CD4-positive, alpha-beta memory T cell (primary cell): ENCODE measurements around the gene SUMF1. TPM values are rescaled to one million over a fixed set of nuclear protein-coding genes. Genes with fewer than 3 reads are reported as not detected.

Experiments used
- CTCF ChIA-PET: fragments of 350-600 bp; sonication (Branson Sonifier 250); formaldehyde crosslinking; loops from one replicate; lab custom pipeline; 2021; ENCODE audit warnings: inconsistent platforms; ENCODE audit not compliant: partially characterized antibody; lab: Charles Lee
- POLR2A ChIA-PET: fragments of 350-600 bp; sonication (Branson Sonifier 250); formaldehyde crosslinking; loops from one replicate; lab custom pipeline; 2021; ENCODE audit not compliant: partially characterized antibody; lab: Charles Lee
- DNase-seq, 5 donors: peaks; one replicate each; pipeline versions ENCODE4 v3.0.0 to v3.0.0-alpha.2; 2020 to 2022; ENCODE audit warnings: mixed read lengths in 1 of 5
- H3K27ac ChIP-seq: one replicate; pipeline ENCODE4 v1.7.0; 2013; ENCODE audit warnings: low read depth, low read length
- H3K27me3 ChIP-seq: 2 replicates; pipeline ENCODE4 v1.7.0; 2013; ENCODE audit warnings: mild to moderate bottlenecking, low read length, moderate library complexity; ENCODE audit not compliant: insufficient read depth
- H3K36me3 ChIP-seq: 2 replicates; pipeline ENCODE4 v1.7.0; 2013; ENCODE audit warnings: mild to moderate bottlenecking, low read length, moderate library complexity; ENCODE audit not compliant: insufficient read depth
- H3K4me1 ChIP-seq: 2 replicates; pipeline ENCODE4 v1.7.0; 2013; ENCODE audit warnings: mild to moderate bottlenecking, low read length, moderate library complexity; ENCODE audit not compliant: insufficient read depth
- H3K4me3 ChIP-seq, 2 donors: one replicate each; pipeline ENCODE4 v1.7.0; 2013; ENCODE audit warnings: low read length in 2 of 2, mild to moderate bottlenecking in 1 of 2
- H3K9me3 ChIP-seq, 2 donors: one replicate each; pipeline ENCODE4 v1.7.0; 2013; ENCODE audit warnings: low read length in 2 of 2, control low read depth in 1 of 2; ENCODE audit not compliant: control insufficient read depth in 1 of 2
- H3K27ac Mint-ChIP-seq, 7 donors: one replicate each; pipeline ENCODE4 v1.8.0; 2020 to 2021; ENCODE audit warnings: mixed read lengths in 7 of 7, mild to moderate bottlenecking in 6 of 7, inconsistent platforms in 3 of 7, moderate library complexity in 3 of 7
- H3K27me3 Mint-ChIP-seq, 2 donors: one replicate each; pipeline ENCODE4 v1.8.0; 2020 to 2021; ENCODE audit warnings: mixed read lengths in 2 of 2
- H3K36me3 Mint-ChIP-seq, 2 donors: one replicate each; pipeline ENCODE4 v1.8.0; 2020 to 2021; ENCODE audit warnings: mixed read lengths in 2 of 2, inconsistent platforms in 1 of 2, mild to moderate bottlenecking in 1 of 2
- H3K4me1 Mint-ChIP-seq, 4 donors: one replicate each; pipeline ENCODE4 v1.8.0; 2020 to 2021; ENCODE audit warnings: mixed read lengths in 4 of 4, mild to moderate bottlenecking in 1 of 4
- H3K4me3 Mint-ChIP-seq, 8 donors: one replicate each; pipeline ENCODE4 v1.8.0; 2020 to 2021; ENCODE audit warnings: mixed read lengths in 8 of 8, mild to moderate bottlenecking in 7 of 8, moderate library complexity in 6 of 8, inconsistent platforms in 3 of 8
- H3K9me3 Mint-ChIP-seq, 8 donors: one replicate each; pipeline ENCODE4 v1.8.0; 2020 to 2021; ENCODE audit warnings: mixed read lengths in 8 of 8, mild to moderate bottlenecking in 5 of 8, inconsistent platforms in 3 of 8, moderate library complexity in 1 of 8
- intact Hi-C: fragments of 100-400 bp; cut with micrococcal nuclease; formaldehyde crosslinking; loops from one replicate; pipeline ENCODE4 v1.15.1; 2023
- polyA plus RNA-seq, 2 donors: library from polyadenylated mRNA; unstranded; fragments of 300-500 nt; fragmentation: Illumina TruSeq; gene quantifications; one replicate each; pipeline ENCODE4 v1.2.3, GENCODE V29; 2021
- total RNA-seq, 2 experiments: library from RNA; stranded (reverse); gene quantifications; one replicate each; pipeline ENCODE4 v1.2.3, GENCODE V29; 2021

SUMF1 gene
- total and polyA plus RNA-seq, 4 experiments from 2014 or later: 13.9 to 38.3 (median 22.3) TPM

- no peak overlapping the region for H3K4me3 Mint-ChIP-seq
- peaks cover 0 to 4% (median 0%) of the 10 kb centered on the region in 4 donors for H3K4me1 Mint-ChIP-seq
- CTCF ChIA-PET: interaction anchor here (1.2 kb wide), 1 partner anchor 262 kb away, joined by 3 read pairs; no protein-coding TSS in a partner anchor
- no peaks in the 10 kb centered on the region for H3K27me3 ChIP-seq
- H3K9me3 ChIP-seq: no peaks in the 10 kb centered on the region
- no peak overlapping the region for H3K4me3 ChIP-seq
- peaks cover 21% of the 10 kb centered on the region for H3K36me3 ChIP-seq
- intact Hi-C loops: loop anchor here (5.0 kb wide), 1 partner anchor 43 kb away; the partner anchor contains the start of gene ITPR1
- H3K9me3 Mint-ChIP-seq: no peaks in the 10 kb centered on the region
- no peak overlapping the region for H3K27ac ChIP-seq
- H3K4me1 ChIP-seq: no peaks in the 10 kb centered on the region
- POLR2A ChIA-PET: no interaction called here
- H3K36me3 Mint-ChIP-seq: peaks cover 58 to 59% of the 10 kb centered on the region in 2 donors
- no peak overlapping the region for H3K27ac Mint-ChIP-seq
- H3K27me3 Mint-ChIP-seq: no peaks in the 10 kb centered on the region
- no peak for DNase-seq
Observed at GRCh38 chr3:4449043-4449805, 17.8 kb downstream of the SUMF1 start.

GRCh38 chr3:4448187-4448586 is 18.9 kb downstream of the SUMF1 start:
- Histone ChIP-seq H3K27me3 (no peaks in the 10 kb centered on the region), H3K9me3 (no peaks in the 10 kb centered on the region), H3K4me1 (no peaks in the 10 kb centered on the region), H3K36me3 (peaks cover 21% of the 10 kb centered on the region), H3K27ac (no peak overlapping the region), H3K4me3 (no peak overlapping the region)
- H3K4me1 Mint-ChIP-seq: peaks cover 0 to 4% (median 0%) of the 10 kb centered on the region in 4 donors
- peak overlapping the region in 1 of 7 donors; percentile 63 for H3K27ac Mint-ChIP-seq
- intact Hi-C loops: loop anchor here (5.0 kb wide), 1 partner anchor 44 kb away; the partner anchor contains the start of gene ITPR1
- peaks cover 64% of the 10 kb centered on the region in 2 donors for H3K36me3 Mint-ChIP-seq
- H3K4me3 Mint-ChIP-seq: no peak overlapping the region
- CTCF ChIA-PET: interaction anchor here (0.8 to 1.2 kb wide), 2 partner anchors 185 to 263 kb away, joined by 3 to 4 read pairs; no protein-coding TSS in a partner anchor
- no peaks in the 10 kb centered on the region for H3K27me3 Mint-ChIP-seq
- H3K9me3 Mint-ChIP-seq: no peaks in the 10 kb centered on the region
- POLR2A ChIA-PET: no interaction called here
- no peak for DNase-seq

GRCh38 chr3:4447295-4447999 is 19.6 kb downstream of the SUMF1 start:
- Mint-ChIP-seq H3K4me1 (peaks cover 0 to 1% (median 0%) of the 10 kb centered on the region in 4 donors), H3K9me3 (no peaks in the 10 kb centered on the region), H3K27ac (no peak overlapping the region), H3K4me3 (no peak overlapping the region), H3K27me3 (no peaks in the 10 kb centered on the region), H3K36me3 (peaks cover 63 to 64% of the 10 kb centered on the region in 2 donors)
- H3K27me3 ChIP-seq: no peaks in the 10 kb centered on the region
- H3K36me3 ChIP-seq: peaks cover 21% of the 10 kb centered on the region
- ChIA-PET CTCF (no interaction called here), POLR2A (interaction anchor here (0.9 kb wide), 1 partner anchor 20 kb away, joined by 3 read pairs; the partner anchor contains the start of gene SUMF1)
- H3K4me1 ChIP-seq: no peaks in the 10 kb centered on the region
- DNase-seq: no peak
- intact Hi-C loops: loop anchor here (5.0 kb wide), 1 partner anchor 45 kb away; the partner anchor contains the start of gene ITPR1
- H3K27ac ChIP-seq: no peak overlapping the region
- H3K9me3 ChIP-seq: no peaks in the 10 kb centered on the region
- H3K4me3 ChIP-seq: no peak overlapping the region

- Histone ChIP-seq H3K36me3 (peaks cover 4% of the 10 kb centered on the region), H3K4me1 (no peaks in the 10 kb centered on the region), H3K9me3 (no peaks in the 10 kb centered on the region), H3K4me3 (no peak overlapping the region), H3K27ac (no peak overlapping the region), H3K27me3 (no peaks in the 10 kb centered on the region)
- Mint-ChIP-seq H3K9me3 (no peaks in the 10 kb centered on the region), H3K27me3 (no peaks in the 10 kb centered on the region), H3K4me3 (no peak overlapping the region), H3K36me3 (peaks cover 36 to 40% of the 10 kb centered on the region in 2 donors), H3K27ac (peak overlapping the region in 1 of 7 donors; percentile 9), H3K4me1 (peaks cover 0 to 5% (median under 1%) of the 10 kb centered on the region in 4 donors)
- POLR2A ChIA-PET: no interaction called here
- intact Hi-C loops: no loop called here
- CTCF ChIA-PET: interaction anchor here (1.1 kb wide), 1 partner anchor 89 kb away, joined by 3 read pairs; no protein-coding TSS in a partner anchor
- no peak for DNase-seq
Observed at GRCh38 chr3:4440951-4441350, 26.1 kb downstream of the SUMF1 start.

DNA sequence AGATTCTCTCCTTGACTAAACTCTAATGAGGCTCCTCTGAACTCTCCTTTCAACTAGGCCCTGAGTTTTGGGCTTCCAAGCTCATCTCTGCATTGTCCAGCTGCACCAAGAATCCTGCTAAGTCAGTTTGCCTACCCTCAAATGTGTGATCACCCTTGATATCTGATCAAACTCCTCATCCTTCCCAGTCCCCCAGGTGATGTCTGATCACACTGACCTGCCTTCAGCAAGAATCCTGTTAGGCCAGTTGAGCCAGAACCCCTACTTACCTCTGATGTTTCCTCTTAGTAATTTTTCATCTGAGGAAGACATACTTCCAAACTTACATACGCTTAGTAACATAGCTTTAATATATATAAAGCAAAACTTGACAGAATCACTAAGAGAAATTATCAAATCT is 28.8 kb downstream of the SUMF1 start:
- Histone ChIP-seq H3K4me3 (no peak overlapping the region), H3K27me3 (no peaks in the 10 kb centered on the region), H3K9me3 (no peaks in the 10 kb centered on the region), H3K4me1 (no peaks in the 10 kb centered on the region), H3K27ac (no peak overlapping the region), H3K36me3 (peaks cover 4% of the 10 kb centered on the region)
- Mint-ChIP-seq H3K27me3 (no peaks in the 10 kb centered on the region), H3K4me1 (peaks cover 0 to 5% (median under 1%) of the 10 kb centered on the region in 4 donors), H3K4me3 (no peak overlapping the region), H3K36me3 (peaks cover 36 to 44% of the 10 kb centered on the region in 2 donors), H3K27ac (peak overlapping the region in 1 of 7 donors; percentile 43), H3K9me3 (no peaks in the 10 kb centered on the region)
- no peak for DNase-seq
- CTCF ChIA-PET: no interaction called here
- intact Hi-C loops: no loop called here
- POLR2A ChIA-PET: no interaction called here

DNA sequence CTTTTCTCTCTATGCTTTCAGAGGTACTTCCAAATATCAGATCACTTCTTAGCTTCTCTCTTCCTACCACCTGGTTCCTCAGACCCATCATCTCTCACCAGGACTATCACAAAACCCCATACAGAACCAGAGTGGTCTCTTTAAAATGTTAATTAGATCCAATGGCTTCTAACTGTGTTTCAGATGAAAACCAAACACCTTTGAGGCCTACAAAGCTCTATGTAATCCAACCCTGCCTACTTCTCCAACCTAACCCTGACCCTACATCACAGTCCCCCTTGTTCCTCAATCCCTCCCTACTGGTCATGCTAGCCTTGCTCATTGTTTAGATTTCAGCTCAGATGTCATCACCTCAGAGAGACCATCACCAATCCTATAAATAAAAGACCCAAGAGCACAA is 34.8 kb downstream of the SUMF1 start:
- intact Hi-C loops: no loop called here
- Mint-ChIP-seq H3K27ac (peak overlapping the region in 1 of 7 donors; percentile 62), H3K27me3 (no peaks in the 10 kb centered on the region), H3K36me3 (peaks cover 32 to 53% of the 10 kb centered on the region in 2 donors), H3K4me3 (no peak overlapping the region), H3K9me3 (no peaks in the 10 kb centered on the region), H3K4me1 (peaks cover under 1 to 5% (median 4%) of the 10 kb centered on the region in 4 donors)
- Histone ChIP-seq H3K27me3 (no peaks in the 10 kb centered on the region), H3K9me3 (no peaks in the 10 kb centered on the region), H3K4me3 (no peak overlapping the region), H3K4me1 (no peaks in the 10 kb centered on the region), H3K27ac (no peak overlapping the region), H3K36me3 (no peaks in the 10 kb centered on the region)
- POLR2A ChIA-PET: no interaction called here
- no peak for DNase-seq
- CTCF ChIA-PET: interaction anchor here (1.1 kb wide), 1 partner anchor 10 kb away, joined by 3 read pairs; no protein-coding TSS in a partner anchor
